Spleen (tissue), 11 donors: ENCODE measurements around the gene SLC6A8. TPM values are rescaled to one million over a fixed set of nuclear protein-coding genes. Genes with fewer than 3 reads are reported as not detected.

Experiments
- DNase-seq: peaks from one replicate; pipeline ENCODE4 v3.0.0-alpha.2; 2020
- H3K27ac ChIP-seq, 8 donors: fragments of 200-600 bp; sonication (generic) in 7 of 8; 1 replicate in 4 of 8; 2 replicates in 4 of 8; pipeline versions ENCODE4 v1.5.0 to v1.8.0; 2016 to 2021; ENCODE audit warnings: inconsistent platforms in 4 of 8, mild to moderate bottlenecking in 4 of 8, moderate library complexity in 1 of 8
- H3K27me3 ChIP-seq, 7 donors: fragments of 200-600 bp; sonication (generic) in 6 of 7; replicated peaks in 1 of 7; 1 replicate in 4 of 7; 2 replicates in 3 of 7; pipeline versions ENCODE4 v1.5.0 to v1.8.0; 2016 to 2021; ENCODE audit warnings: inconsistent platforms in 3 of 7, mild to moderate bottlenecking in 1 of 7
- H3K36me3 ChIP-seq, 6 donors: fragments of 200-600 bp; sonication (generic) in 5 of 6; 1 replicate in 4 of 6; 2 replicates in 2 of 6; pipeline versions ENCODE4 v1.5.0 to v1.8.0; 2016 to 2021; ENCODE audit warnings: inconsistent platforms in 2 of 6
- H3K4me1 ChIP-seq, 6 donors: fragments of 200-600 bp; sonication (generic) in 5 of 6; 1 replicate in 3 of 6; 2 replicates in 3 of 6; pipeline versions ENCODE4 v1.5.0 to v1.8.0; 2016 to 2021; ENCODE audit warnings: inconsistent platforms in 3 of 6
- H3K4me3 ChIP-seq, 8 donors: fragments of 200-600 bp; sonication (generic) in 7 of 8; 1 replicate in 4 of 8; 2 replicates in 4 of 8; pipeline versions ENCODE4 v1.5.0 to v1.8.0; 2016 to 2021; ENCODE audit warnings: inconsistent platforms in 4 of 8, mild to moderate bottlenecking in 4 of 8, moderate library complexity in 2 of 8
- H3K9me3 ChIP-seq, 8 donors: fragments of 200-600 bp; sonication (generic) in 7 of 8; 1 replicate in 4 of 8; 2 replicates in 4 of 8; pipeline versions ENCODE4 v1.5.0 to v1.8.0; 2016 to 2021; ENCODE audit warnings: inconsistent platforms in 4 of 8
- CTCF ChIP-seq, 11 experiments: fragments of 200-600 bp in 7 of 11; fragments of 450-650 bp in 4 of 11; sonication (generic) in 4 of 11; IDR thresholded peaks in 8 of 11; conservative IDR thresholded peaks in 3 of 11; 1 replicate in 7 of 11; 2 replicates in 4 of 11; pipeline versions ENCODE4 v1.4.0 to v1.8.0; 2016 to 2021; ENCODE audit warnings: antibody characterized with exemption in 11 of 11, inconsistent platforms in 4 of 11, mild to moderate bottlenecking in 1 of 11
- POLR2A ChIP-seq, 3 donors: fragments of 450-650 bp; IDR thresholded peaks; one replicate each; pipeline ENCODE4 v1.5.1; 2017; ENCODE audit warnings: antibody characterized with exemption in 3 of 3, mild to moderate bottlenecking in 1 of 3
- POLR2AphosphoS5 ChIP-seq, 3 donors: sonication (generic); formaldehyde crosslinking; IDR thresholded peaks; one replicate each; pipeline ENCODE4 v1.5.1; 2017; ENCODE audit warnings: antibody characterized with exemption in 3 of 3
- WGBS, 5 donors: extraction: QIAGEN DNeasy Blood & Tissue Kit in 3 of 5; methylation state at CpG; one replicate each; pipeline versions ENCODE4 v1.1.5 to v1.1.7; 2013 to 2018; 5-methylcytosine and 5-hydroxymethylcytosine counted together
- intact Hi-C: fragments of 100-400 bp; cut with DNase I; formaldehyde crosslinking; loops from one replicate; pipeline ENCODE4 v1.15.0; 2023; ENCODE audit warnings: low total_unique reads
- polyA plus RNA-seq, 3 donors: library from polyadenylated mRNA; stranded (reverse); fragments of 200-250 nt; gene quantifications; one replicate each; pipeline ENCODE4 v1.2.1, GENCODE V29; 2013
- total RNA-seq, 7 donors: library from RNA; depleted of rRNA in 3 of 7; stranded (reverse); fragments of >200 nt in 3 of 7; fragmentation: NEBNext Ultra II Directional in 4 of 7; extraction: Animal tissue kit (Norgen Biotek cat#: 25700) in 4 of 7; gene quantifications; one replicate each; pipeline versions ENCODE4 v1.1.0 to v1.2.1, GENCODE V29; 2016 to 2021
- donor health status: healthy with polysubstance abuse.
- donor health status: DM: no; HTN: no; CAD: no; lungs with moderate emphysema.
- donor health status: DM: no; HTN: no; CAD: no.
- donor health status: Bipolar disorder and iron deficiency.
- donor health status: healthy.
- donor health status: DM: no; HTN: no; CAD: no.
- donor health status: DM: yes; HTN: yes; CAD: no.

Gene SLC6A8
- total and polyA plus RNA-seq, 10 donors, result 3.2 to 72.9 (median 9.6) TPM

DNA sequence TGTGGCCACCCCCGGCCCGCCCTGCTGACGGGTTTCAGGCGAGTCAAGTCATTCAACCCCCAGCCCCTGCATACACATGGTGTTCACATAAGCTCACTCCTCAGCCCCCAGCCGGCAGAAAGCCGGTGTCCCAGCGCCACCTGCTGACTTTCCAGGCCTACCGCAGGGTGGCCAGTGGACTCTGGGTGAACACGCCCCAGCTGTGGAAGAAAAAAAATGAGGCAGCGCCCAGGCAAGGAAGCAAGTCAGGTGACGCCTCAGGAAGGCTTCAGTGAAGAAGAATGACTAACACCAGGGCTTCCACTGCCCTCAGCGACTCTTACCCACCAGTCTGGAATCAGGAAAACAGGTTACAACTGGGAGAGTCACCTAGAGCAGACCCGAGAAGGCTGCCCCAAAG lies 20.7 kb downstream of the SLC6A8 start:
- Histone ChIP-seq H3K4me3 (no peak overlapping the region), H3K36me3 (peaks cover 0 to 89% (median 9%) of the 10 kb centered on the region in 6 donors), H3K27me3 (peaks cover 0 to 6% (median 0%) of the 10 kb centered on the region in 7 donors), H3K27ac (no peak overlapping the region), H3K4me1 (peaks cover 0 to 6% (median 0%) of the 10 kb centered on the region in 6 donors), H3K9me3 (no peaks in the 10 kb centered on the region)
- peak; percentile 81 for DNase-seq
- TF ChIP-seq POLR2AphosphoS5 (IDR thresholded peaks at IDR 0.05), result no peak
- TF ChIP-seq CTCF (IDR thresholded peaks at IDR 0.05 in 8 of 11, conservative IDR thresholded peaks at IDR 0.05 in 3 of 11), result peak in 10 of 11 experiments; percentile 16 to 66 (median 46)
- intact Hi-C loops, result no loop called here
- WGBS, 5 donors, result 21 to 43% (median 42%) methylated on average over 13 of the region's 13 CpGs

- Histone ChIP-seq H3K4me1 (peaks cover 0 to 6% (median 0%) of the 10 kb centered on the region in 6 donors), H3K27ac (no peak overlapping the region), H3K4me3 (no peak overlapping the region), H3K27me3 (peaks cover 0 to 6% (median 0%) of the 10 kb centered on the region in 7 donors), H3K9me3 (no peaks in the 10 kb centered on the region), H3K36me3 (peaks cover 0 to 89% (median 17%) of the 10 kb centered on the region in 6 donors)
- DNase-seq, result no peak
- 83 to 95% (median 92%) methylated on average over 18 to 27 of the region's 27 CpGs for whole genome bisulfite sequencing, 5 donors
- intact Hi-C loops, result no loop called here
- peak in 1 of 3 donors; percentile 15 for TF ChIP-seq POLR2AphosphoS5 (IDR thresholded peaks at IDR 0.05)
- no peak for TF ChIP-seq CTCF (IDR thresholded peaks at IDR 0.05 in 8 of 11, conservative IDR thresholded peaks at IDR 0.05 in 3 of 11)
Measured at GRCh38 chrX:153709726-153710674, 22.3 kb downstream of the SLC6A8 start.

- 82 to 94% (median 89%) methylated on average over 3 of the region's 3 CpGs for WGBS, 5 donors
- H3K4me1 ChIP-seq, result no peaks in the 10 kb centered on the region
Measured at GRCh38 chrX:153714256-153714655, 26.5 kb downstream of the SLC6A8 start.

More at GRCh38 chrX:153714256-153714655, 26.5 kb downstream of the SLC6A8 start:
- Histone ChIP-seq H3K36me3 (peaks cover 0 to 100% (median 39%) of the 10 kb centered on the region in 6 donors), H3K27me3 (no peaks in the 10 kb centered on the region), H3K4me3 (no peak overlapping the region), H3K9me3 (no peaks in the 10 kb centered on the region), H3K27ac (no peak overlapping the region)
- TF ChIP-seq POLR2A (IDR thresholded peaks at IDR 0.05) (no peak), CTCF (IDR thresholded peaks at IDR 0.05 in 8 of 11, conservative IDR thresholded peaks at IDR 0.05 in 3 of 11) (no peak), POLR2AphosphoS5 (IDR thresholded peaks at IDR 0.05) (no peak)
- no peak for DNase-seq
- intact Hi-C loops, result no loop called here
